Measurements from ENCODE around the gene MAD1L1.

Gene MAD1L1

DNA sequence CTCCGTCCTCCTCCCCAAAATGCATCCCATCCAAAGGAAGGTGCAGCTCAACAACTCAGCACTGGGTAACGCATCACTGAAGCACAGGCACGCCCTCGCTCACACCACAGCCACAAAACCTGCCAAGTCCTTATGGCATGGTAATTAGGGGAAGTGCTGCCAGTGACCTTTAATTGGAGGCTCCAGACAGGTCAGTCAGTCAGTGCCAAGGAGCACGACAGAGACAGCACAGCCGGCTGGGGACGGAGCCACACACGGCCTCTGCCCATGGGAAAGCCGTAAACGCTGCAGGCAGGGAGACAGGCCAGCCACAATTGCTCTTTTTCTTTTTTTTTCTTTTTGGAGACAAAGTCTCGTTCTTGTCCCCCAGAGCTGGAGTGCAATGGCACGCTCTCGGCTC is 146.5 kb downstream of the MAD1L1 start:
- DNase-seq (ENCODE audit: low spot score), result no peak

DNA sequence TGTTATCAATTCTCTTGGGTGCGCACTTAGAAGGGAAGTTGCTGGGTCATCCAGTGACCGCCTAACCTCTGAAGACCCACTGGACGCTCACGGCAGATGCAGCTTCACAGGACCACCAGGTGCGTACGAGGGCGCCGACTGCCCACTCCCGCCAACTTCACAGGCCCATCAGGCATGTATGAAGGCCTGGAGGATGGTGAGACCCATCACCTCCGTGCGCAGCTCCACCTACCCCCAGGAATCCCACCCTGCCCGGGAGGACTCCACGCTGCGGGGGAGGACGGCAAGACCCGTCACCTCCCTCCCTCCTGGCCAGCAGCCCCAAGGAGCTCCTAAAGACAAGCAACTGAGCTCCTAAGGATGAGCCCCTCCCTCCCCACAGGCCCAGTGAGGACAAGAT is 146.9 kb downstream of the MAD1L1 start:
- no peak for DNase-seq (ENCODE audit: low spot score)

DNA sequence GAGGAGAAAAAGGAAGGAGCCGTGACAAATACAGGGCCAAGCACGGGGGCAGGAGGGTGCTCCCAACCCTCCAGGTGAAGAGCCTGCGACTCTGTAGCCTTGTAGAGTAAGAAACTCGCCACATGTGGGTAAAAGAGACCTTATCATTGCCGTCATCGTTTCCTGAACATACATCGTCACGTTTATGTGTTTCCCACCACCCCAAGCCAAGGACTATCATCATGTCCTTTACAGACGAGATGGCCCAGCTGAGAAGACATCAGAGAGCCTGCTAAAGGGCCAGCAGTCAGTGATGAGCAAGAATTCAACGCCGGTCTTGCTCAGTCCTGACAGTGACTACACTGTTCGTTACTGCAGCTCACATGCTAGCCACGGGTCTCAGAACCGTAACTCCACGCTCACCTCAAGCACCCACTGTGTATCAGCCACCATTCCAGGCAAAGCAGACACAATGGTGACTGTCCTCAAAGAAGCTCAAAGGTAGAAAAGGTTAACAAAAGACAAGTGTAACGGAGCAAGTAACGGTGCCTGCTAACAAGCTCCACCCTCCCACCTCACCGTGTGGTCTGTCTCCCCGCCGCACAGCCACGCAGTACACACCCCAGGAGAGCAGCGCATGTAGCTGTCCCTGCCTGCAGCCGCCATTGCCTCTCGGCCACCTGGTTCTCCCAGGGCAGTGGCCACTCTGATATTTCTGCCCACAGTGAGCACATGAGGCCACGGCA is 147.8 kb downstream of the MAD1L1 start:
- no peak for DNase-seq (ENCODE audit: low spot score)

DNA sequence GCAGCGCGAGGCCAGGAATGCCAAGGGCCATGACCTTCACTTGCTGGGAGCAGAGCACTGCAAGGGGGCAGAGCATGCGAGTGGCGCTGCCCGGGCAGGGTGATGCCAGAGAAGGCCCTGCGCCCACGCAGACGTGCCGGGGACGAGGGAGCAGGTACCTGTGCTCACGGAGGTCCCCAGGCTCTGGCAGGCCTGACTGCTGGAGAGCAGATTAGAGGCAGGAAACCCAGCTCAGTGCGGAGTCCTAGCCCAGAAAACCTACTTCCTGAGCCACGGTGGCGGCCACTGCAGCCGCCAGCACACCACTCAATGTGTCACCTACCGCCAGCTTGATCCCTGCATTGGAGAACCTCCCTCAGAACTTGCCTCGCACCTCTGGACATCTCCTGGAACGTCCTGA is 148.4 kb downstream of the MAD1L1 start:
- no peak for DNase-seq (ENCODE audit: low spot score)

DNA sequence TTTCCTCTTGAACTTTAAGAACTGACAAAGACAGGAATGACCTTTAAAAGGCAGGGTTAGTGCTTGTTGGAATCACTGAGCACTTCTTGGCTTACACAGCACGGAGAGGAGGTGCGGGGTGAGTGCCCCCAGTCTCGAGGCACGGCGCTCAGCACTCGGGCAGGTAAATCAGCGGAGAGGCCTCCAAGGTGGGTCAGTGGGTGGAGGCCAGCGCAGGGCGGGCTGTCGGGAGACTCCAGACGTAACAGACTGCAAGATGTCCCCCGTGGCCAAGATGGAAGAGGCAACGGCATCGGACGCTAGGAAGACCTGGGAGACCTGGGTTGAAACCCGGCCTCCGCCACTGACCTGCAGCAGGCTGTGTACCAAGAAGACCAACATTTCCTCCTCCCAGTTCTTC is 149.4 kb downstream of the MAD1L1 start:
- no peak for DNase-seq (ENCODE audit: low spot score)

DNA sequence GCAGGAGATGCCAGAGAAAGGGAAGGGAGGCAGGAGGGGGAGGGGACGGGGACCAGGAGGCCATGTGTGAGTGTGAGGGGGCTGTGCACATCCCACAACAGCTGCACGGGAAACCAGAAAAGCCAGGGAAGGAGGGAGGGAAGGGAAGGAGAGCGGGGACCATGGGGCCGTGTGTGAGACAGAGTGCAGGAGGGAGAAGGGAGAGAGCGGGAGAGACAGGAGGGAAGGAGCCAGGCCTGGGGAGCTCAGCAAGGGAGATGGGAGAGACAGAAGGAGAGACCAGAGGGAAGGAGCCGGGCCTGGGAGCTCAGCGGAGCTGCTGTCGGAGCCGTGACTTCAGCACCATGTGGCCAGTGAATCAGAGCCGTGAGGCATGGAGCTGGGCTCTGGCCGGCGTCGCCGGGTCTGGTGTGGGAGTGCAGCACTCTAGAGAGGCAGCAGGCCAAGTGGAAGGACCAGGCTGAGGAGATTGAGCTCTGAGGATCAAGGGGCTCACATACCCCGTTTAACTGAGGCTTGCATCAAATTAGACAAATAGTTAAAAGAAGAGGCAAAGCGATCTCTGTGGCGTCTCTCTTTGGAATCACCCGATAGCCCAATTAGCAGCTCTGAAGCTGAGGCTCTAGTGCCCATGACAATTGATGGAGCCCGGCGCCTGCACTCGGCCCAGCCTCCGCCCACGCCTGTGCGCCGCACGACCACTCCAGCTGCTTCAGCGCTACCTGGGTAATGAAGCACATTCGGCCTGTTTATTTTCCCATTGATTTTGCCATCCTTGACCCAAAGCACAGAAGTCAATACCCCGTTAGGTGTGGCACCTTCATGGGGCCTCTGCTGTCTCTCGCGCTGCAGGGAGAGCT is 150.4 kb downstream of the MAD1L1 start:
- no peak for DNase-seq (ENCODE audit: low spot score)

DNA sequence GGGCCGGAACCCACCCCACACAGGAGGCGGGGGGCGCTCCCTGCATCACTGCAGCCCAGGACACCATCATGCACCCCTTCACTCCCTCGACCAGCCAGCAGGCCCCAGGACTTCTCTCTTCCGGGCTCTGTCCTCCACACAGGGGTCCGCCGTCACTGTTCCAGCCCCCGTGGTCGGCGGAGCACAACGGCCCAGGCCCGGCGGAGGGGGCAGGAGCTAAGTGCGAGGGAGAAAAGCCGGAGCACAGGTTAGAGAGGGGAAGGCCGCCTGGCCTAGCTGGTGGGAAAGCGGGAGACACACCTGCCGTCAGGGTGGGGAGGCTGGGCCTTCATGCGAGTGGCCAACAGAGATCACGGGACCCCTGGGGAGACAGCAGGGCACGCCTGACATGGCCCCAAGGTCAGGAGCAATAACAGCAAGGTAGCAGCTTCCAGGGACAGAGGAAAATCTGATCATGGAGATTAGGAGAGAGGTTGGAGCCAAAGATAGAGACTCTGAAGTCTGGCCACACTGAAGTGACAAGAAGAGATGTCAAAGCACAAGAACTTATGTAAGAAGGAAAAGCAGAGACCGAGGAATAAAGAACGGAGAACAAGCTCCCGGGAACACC is 151.1 kb downstream of the MAD1L1 start:
- DNase-seq (ENCODE audit: low spot score), result no peak

DNA sequence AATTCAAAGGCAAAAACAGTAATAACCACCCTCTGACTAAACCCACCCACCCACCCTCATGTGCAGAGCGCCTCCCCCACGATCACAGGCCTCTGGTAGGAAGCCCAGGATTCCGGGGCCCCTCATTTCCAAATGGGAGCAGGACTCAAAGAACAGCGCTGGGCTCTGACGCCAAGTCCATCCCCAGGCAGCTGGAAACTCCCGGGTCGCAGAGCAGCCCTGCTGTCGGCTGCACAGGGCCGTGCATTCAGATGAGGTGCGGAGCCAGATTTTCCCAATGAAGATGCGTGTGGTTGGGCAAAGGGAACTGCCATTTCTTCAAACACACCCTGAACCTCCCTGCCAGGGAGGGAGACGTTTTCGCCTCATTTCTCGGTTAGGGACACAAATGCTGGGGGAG is 152.3 kb downstream of the MAD1L1 start:
- no peak for DNase-seq (ENCODE audit: low spot score)

DNA sequence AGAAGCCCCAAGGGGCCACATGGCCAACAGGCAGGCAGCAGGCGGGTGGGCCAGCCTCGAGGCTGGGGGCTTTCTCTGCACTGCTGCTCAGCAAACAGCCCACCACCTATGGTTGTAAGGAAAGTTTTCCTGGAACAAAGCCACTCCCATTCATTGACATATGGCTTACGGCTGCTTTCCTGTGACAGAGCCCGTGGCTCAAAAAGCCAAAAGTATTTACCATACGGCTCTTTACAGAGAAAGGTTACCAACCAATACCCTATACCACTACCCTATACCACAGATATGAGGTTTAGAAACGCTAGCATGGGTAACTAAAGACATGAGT is 152.7 kb downstream of the MAD1L1 start:
- DNase-seq (ENCODE audit: low spot score), result no peak

DNA sequence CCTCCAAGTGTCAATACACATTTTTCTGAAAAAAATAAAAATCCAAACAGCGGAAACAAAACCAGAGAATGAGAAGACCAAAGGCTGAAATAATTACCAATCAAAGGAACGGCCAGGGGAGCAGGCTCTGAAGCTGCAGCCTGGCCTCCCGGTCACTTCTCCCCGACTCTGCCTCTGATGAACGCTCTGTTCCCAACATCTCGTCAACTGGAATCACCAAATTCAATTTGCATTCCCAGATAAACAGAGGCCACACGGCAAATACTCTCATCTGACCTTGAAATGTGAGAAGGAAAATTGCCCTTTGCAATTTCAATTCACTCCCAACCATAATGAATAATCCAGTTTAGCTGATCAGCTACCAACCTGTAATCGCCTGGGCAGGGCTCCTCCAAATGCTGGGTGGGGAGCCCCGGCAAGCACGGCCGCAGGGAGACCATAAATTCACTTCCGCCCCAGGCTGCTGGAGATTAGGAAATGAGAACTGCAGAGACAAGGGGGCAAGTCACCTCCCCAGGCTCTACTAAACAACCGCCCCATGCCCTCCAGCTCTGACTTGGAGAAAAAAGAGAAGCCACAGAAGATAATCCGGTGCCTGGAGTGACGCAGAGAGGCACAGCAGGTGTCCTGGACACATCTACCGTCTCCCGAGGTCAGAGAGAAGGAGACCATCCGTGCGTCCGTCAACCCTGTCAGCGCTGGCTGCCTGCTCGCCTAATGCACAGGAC is 153.2 kb downstream of the MAD1L1 start:
- no peak for DNase-seq (ENCODE audit: low spot score)

DNA sequence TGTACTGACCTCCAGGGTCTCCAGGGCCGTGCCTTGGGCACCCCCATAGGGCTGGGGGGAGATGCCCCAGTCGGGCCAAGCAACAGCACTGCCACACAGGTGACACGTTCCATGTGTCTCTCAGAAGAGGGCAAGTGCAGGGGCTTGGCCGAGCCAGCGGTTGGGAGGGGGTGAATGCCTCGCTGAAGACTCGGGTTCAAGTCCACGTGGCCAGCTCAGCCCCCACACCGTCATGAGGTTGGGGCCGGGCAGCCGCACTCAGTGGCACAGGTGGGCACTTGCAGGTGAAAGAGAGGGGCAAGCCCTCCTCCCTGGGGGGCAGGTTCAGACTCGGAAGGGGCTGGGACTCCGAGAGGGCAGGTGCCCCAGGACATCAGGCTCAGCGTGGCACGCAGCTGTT is 153.8 kb downstream of the MAD1L1 start:
- no peak for DNase-seq (ENCODE audit: low spot score)

DNA sequence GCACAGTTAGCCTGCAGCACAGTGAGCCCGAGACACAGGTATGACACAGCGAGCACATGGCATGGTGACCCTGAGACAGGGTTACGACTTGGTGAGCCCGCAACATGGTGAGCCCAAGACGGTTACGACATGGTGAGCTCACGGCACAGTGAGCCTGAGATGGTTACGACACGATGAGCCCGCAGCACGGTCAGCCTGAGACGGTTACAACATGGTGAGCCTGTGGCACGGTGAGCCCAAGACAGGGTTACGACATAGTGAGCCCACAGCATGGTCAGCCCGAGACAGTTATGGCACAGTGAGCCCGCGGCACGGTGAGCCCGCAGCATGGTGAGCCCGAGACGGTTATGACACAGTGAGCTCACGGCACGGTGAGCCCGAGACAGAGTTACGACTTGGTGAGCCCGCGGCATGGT is 156.1 kb downstream of the MAD1L1 start:
- no peak for DNase-seq (ENCODE audit: low spot score)

DNA sequence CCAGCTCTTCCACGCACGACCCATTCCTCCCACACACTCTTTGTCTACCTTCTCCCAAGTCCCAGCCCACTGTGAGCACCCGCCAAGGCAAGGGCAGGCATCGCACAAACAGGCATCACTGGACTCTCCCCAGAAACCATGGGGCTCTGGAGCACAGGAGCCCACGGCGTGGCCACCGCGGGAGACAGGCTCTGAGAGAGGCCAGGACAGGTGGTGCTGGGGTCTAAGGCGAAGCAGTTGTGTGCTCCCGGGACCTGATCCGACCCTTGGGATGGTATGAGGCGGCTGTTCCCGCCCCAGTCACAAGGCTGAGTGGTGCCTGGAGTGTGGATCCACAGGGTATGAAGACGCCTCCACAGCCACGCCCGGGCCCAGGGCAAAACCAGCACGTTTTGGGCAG is 156.9 kb downstream of the MAD1L1 start:
- no peak for DNase-seq (ENCODE audit: low spot score)

DNA sequence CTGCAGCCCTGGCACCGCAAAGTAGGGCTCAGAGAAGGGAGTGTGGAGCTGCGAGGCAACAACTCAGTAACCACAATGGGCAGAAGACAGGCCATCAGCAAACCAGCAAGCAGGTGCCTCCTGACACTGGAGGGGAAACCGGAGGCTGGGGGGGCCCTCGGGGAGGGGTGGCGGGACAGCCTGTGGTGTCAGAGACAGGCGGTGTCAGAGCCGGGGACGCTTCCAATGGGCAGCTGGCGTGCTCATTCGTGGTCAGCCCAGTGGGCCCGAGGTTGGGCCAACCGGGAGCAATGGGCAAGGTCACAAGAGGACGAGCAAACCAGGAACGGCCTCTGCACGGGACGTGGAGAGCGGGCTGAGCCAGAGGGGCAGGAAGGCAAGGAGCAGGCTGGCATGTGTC is 158.1 kb downstream of the MAD1L1 start:
- DNase-seq (ENCODE audit: low spot score), result no peak

DNA sequence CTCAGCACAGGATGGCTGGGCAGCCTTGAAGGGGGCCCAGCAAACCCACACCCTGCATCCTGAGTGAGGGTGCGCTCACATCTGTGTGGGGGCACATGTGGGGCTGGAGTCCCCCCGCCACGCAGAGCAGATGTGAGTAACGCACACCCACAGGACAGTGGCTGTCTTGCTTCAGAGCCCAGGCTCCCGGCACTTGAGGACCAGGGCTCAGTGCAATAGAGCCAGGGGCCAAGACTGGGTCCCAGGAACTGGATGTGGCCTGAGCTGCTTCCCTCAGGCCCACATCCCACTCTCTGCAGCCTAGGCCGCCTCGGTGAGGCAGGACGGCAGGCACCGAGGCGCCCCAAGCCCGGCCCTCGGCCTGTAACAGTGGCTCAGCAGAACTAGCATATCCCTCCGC is 159.9 kb downstream of the MAD1L1 start:
- DNase-seq (ENCODE audit: low spot score), result no peak

DNA sequence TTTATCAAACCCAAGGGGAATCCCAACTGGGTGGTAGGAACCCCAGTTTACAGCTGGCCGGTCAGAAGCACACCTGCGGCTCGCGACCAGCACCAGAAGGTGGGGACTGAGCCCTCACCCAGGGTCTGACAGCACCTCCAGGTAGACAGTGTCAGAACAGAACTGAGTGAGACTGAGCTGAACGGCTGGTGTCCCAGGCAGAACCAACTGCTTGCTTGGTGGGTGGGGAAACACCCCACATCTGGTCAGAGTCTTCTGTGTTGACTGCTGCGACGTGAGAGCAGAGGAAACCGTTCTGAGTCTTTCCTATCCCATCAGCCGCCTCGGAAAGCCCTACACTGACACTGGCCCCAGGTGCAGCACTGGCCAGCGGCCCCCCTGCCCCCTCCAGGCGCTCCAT is 160.7 kb downstream of the MAD1L1 start:
- DNase-seq (ENCODE audit: low spot score), result no peak

DNA sequence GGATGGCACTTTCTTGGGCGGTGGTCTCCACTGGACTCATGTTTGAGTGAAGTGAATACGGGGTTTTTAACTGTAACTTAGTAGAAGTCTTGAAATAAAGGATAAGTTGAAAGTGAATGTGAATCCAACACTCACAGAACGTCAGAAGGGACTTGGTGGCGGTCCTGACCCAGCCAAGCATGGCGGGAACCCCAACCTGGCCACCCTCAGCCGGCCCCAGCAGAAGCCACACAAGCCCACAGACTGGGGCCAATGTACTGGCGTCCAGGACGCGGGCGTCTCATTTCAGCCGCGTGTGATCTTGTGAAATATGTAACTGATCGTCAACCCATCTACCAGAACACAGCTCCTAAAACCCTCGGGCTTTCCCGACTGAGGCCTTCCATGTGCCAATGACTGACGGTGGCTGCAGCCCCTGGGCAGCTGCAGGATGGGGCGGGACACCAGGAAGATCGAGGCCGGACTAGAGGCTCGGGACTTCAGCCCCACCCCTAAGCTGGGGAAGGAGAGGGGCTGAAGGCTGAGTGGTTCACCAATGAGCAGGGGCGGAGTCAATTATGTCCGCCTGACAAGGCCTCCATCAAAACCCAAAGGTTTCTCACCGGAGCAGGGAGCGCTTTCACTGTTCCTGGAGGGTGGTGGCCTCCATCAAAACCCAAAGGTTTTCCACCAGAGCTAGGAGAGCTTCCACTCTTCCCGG is 161.5 kb downstream of the MAD1L1 start:
- no peak for DNase-seq (ENCODE audit: low spot score)

DNA sequence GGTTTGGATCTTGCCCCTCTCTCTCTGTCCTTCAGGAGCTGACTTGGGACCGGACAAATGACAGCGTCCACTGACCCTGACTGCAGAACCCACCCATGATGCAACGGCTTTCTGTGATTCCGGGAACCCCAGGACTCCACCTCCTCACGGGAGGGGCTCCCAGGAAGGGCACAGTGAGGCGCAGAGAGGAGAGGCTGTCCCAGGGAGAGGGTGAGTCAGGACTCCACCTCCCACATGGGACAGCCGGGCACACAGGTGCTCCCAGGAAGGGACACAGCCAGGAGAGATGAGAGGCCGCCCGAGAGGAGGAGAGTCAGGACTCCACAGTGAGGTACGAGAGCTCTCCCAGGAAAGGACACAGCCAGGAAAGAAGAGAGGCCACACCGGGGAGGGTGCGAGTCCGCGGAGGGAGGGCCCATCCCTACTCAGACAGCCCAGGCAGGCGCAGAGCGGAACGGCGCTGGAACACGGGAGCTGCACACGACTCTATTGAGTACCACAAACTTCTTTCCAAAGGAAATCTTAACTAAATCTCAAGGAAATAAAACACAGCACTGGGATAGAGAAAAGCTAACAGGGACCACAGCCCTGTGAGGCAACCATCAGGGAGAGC is 162.5 kb downstream of the MAD1L1 start:
- no peak for DNase-seq (ENCODE audit: low spot score)

DNA sequence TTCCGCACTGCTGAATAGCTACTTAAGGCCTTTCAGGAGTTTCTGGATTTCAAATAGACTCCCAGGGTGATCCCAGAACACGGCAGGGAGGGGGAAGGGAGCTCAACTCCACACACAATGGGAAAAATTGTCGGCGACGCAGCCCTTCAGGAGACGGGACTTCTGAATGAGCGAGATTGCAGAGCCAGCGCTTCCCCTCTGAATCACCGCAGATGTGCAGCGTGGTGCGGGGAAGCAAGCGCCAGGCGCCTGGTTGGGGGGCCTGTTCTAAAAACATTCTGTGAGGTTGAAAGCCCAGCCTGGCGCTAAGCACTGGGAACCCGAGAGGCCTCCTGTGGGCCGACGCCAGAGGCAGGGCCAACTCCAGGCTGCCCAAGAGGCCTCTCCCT is 163.3 kb downstream of the MAD1L1 start:
- peak; percentile 46 for DNase-seq (ENCODE audit: low spot score)

DNA sequence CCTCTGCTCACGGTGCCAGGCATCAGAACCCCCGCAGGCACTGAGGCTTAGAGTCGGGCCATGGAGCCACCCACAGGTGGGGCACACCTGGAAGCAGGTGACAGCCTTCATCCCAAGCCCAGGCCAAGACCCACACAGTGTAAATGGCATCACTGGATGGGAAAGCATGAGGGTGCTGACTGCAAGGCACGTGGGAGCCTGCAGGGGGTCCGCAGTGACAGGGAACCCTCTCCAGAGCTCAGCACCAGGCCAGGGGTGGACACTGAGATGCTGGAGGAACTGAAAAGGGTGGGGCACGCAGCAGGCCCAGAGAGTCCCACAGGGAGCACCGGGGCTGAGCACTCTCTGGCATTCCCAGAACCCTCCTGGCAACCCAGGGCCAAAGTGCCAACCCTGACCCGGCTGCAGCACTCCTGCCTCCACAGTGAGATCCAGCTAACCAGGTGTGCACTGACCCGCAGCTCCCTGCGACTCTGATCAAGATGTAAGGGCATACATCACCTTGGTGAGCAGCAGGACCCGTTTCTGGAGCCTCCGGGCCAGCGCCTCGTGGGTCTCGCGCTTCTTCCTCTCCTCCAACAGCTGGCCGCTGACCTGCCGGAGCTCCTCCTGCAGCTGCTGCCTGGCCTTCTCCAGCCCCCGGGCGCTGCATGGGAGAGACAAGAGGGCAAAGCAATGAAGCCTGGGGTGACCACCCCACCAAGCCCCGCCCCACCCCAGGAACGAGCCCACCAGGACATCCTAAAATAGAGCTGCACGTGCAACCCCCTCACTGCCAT is 163.9 kb downstream of the MAD1L1 start:
- no peak for DNase-seq (ENCODE audit: low spot score)
